Astrocyte (in vitro differentiated cells and primary cell): ENCODE results near the gene GALNT18. TPM values are rescaled to one million over a fixed set of nuclear protein-coding genes. Genes with fewer than 3 reads are reported as not detected.

Experiments used
- DNase-seq: peaks from one replicate; pipeline ENCODE4 v3.0.0-alpha.2; 2010; ENCODE audit warnings: low read depth
- FAIRE-seq: peaks from 2 replicates; lab custom pipeline; 2011; peaks lifted over from hg19 to GRCh38; lab: Jason Lieb, UNC
- H2AFZ ChIP-seq: 2 replicates; pipeline ENCODE4 v1.6.0; 2012; ENCODE audit warnings: low read depth, low read length, inconsistent platforms
- H3K27ac ChIP-seq: 2 replicates; pipeline ENCODE4 v1.5.1; 2011; ENCODE audit warnings: low read depth, low read length, inconsistent platforms
- H3K27me3 ChIP-seq: 2 replicates; pipeline ENCODE4 v1.6.0; 2011; ENCODE audit warnings: low read length, inconsistent platforms; ENCODE audit not compliant: insufficient read depth
- H3K36me3 ChIP-seq: 2 replicates; pipeline ENCODE4 v1.5.1; 2011; ENCODE audit warnings: low read length, inconsistent platforms; ENCODE audit not compliant: insufficient read depth
- H3K4me1 ChIP-seq: 2 replicates; pipeline ENCODE4 v1.5.1; 2011; ENCODE audit warnings: low read length, inconsistent platforms; ENCODE audit not compliant: insufficient read depth
- H3K4me2 ChIP-seq: 2 replicates; pipeline ENCODE4 v1.6.0; 2012; ENCODE audit warnings: low read length, inconsistent platforms
- H3K4me3 ChIP-seq: 2 replicates; pipeline ENCODE4 v1.5.1; 2011; ENCODE audit warnings: low read depth, mild to moderate bottlenecking, low read length, inconsistent platforms; ENCODE audit not compliant: insufficient read depth
- H3K79me2 ChIP-seq: 2 replicates; pipeline ENCODE4 v1.6.0; 2012; ENCODE audit warnings: mild to moderate bottlenecking, low read length, inconsistent platforms; ENCODE audit not compliant: insufficient read depth
- H3K9ac ChIP-seq: 2 replicates; pipeline ENCODE4 v1.6.0; 2012; ENCODE audit warnings: mild to moderate bottlenecking, low read length, inconsistent platforms
- H3K9me3 ChIP-seq: 2 replicates; pipeline ENCODE4 v1.5.1; 2012; ENCODE audit warnings: low read depth, mild to moderate bottlenecking, low read length, inconsistent platforms; ENCODE audit not compliant: insufficient read depth
- H4K20me1 ChIP-seq: 2 replicates; pipeline ENCODE4 v1.6.0; 2012; ENCODE audit warnings: low read length, inconsistent platforms; ENCODE audit not compliant: insufficient read depth
- H3K27ac Mint-ChIP-seq: one replicate; pipeline ENCODE4 v1.8.0; 2021; ENCODE audit warnings: mild to moderate bottlenecking, mixed read lengths; ENCODE audit not compliant: unreplicated experiment
- H3K27me3 Mint-ChIP-seq: one replicate; pipeline ENCODE4 v1.8.0; 2021; ENCODE audit warnings: low read depth, mixed read lengths; ENCODE audit not compliant: unreplicated experiment
- H3K36me3 Mint-ChIP-seq: one replicate; pipeline ENCODE4 v1.8.0; 2021; ENCODE audit warnings: low read depth, mixed read lengths; ENCODE audit not compliant: unreplicated experiment
- H3K4me1 Mint-ChIP-seq: one replicate; pipeline ENCODE4 v1.8.0; 2021; ENCODE audit warnings: low read depth, mixed read lengths; ENCODE audit not compliant: unreplicated experiment
- H3K4me3 Mint-ChIP-seq: one replicate; pipeline ENCODE4 v1.8.0; 2021; ENCODE audit warnings: mild to moderate bottlenecking, moderate library complexity, mixed read lengths; ENCODE audit not compliant: unreplicated experiment
- H3K9me3 Mint-ChIP-seq: one replicate; pipeline ENCODE4 v1.8.0; 2021; ENCODE audit warnings: mild to moderate bottlenecking, mixed read lengths; ENCODE audit not compliant: unreplicated experiment
- EZH2 ChIP-seq: IDR thresholded peaks from 2 replicates; pipeline ENCODE4 v1.6.1; 2012; ENCODE audit warnings: mild to moderate bottlenecking, low read length, inconsistent platforms; ENCODE audit not compliant: insufficient read depth
- total RNA-seq: library from RNA; stranded (reverse); gene quantifications from 2 replicates; pipeline ENCODE4 v1.2.1, GENCODE V29; 2021
- TF ChIP-seq, protein P1 (sequence below): IDR thresholded peaks from 2 replicates; pipeline ENCODE4 v1.5.1; 2011; ENCODE audit warnings: low read depth, mild to moderate bottlenecking, inconsistent platforms, low read length, moderate library complexity; ENCODE audit not compliant: insufficient read depth

GALNT18 gene
- total RNA-seq, 1 donor from 2014 or later: 6.5 TPM

DNA sequence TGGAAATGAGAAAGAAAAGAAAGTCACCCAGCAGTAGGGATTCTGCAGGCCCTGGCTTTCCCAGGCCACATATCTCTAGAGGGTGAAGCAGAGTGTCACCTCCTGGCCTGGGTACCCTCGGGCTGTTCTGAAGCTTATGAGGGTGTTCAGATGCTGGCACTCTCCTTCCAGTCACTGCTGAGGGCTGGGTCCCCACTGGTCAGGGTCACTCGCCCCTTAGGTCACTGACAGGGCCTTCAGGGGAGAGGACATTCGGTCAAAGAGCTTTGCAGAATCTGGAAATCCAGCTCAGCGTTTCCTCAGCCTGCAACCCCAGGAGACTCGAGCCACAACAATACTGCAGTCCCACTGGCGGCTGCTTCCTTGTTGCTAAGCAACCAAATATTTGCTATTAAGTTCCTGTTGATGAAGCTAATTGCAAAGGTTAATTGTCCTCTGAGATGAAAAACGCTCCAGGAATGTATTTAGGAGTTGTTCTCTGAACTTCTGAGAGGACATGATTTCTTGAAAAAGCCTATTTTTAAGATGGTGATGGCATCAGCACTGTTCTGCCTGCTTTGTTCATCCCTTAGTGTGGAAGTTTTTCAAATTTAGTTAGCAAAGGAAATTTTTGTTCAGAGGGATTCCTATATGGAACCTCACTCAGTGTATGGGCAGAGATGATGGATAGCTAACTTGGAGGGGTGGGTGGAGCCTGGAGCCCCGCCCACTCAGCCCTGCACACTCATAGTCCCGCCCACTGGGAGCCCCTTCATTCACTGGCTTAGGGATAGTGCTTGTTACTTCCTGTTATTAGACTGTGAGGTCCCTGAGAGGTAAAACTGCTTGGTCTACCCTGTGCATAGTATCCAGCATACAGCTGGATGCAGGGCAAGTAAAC lies 378.0 kb downstream of the GALNT18 start:
- Mint-ChIP-seq H3K9me3 (peaks cover 5% of the 10 kb centered on the region), H3K4me3 (no peak overlapping the region), H3K27me3 (peaks cover 23% of the 10 kb centered on the region), H3K27ac (peak overlapping the region; percentile 41), H3K4me1 (peaks cover 8% of the 10 kb centered on the region), H3K36me3 (no peaks in the 10 kb centered on the region)
- Histone ChIP-seq H3K79me2 (no peaks in the 10 kb centered on the region), H3K9me3 (no peaks in the 10 kb centered on the region), H3K27me3 (no peaks in the 10 kb centered on the region), H3K4me2 (no peak overlapping the region), H3K4me3 (no peak overlapping the region), H3K4me1 (no peaks in the 10 kb centered on the region), H2AFZ (no peak overlapping the region), H4K20me1 (no peaks in the 10 kb centered on the region), H3K27ac (no peak overlapping the region), H3K36me3 (no peaks in the 10 kb centered on the region), H3K9ac (no peak overlapping the region)
- TF ChIP-seq, protein P1, sequence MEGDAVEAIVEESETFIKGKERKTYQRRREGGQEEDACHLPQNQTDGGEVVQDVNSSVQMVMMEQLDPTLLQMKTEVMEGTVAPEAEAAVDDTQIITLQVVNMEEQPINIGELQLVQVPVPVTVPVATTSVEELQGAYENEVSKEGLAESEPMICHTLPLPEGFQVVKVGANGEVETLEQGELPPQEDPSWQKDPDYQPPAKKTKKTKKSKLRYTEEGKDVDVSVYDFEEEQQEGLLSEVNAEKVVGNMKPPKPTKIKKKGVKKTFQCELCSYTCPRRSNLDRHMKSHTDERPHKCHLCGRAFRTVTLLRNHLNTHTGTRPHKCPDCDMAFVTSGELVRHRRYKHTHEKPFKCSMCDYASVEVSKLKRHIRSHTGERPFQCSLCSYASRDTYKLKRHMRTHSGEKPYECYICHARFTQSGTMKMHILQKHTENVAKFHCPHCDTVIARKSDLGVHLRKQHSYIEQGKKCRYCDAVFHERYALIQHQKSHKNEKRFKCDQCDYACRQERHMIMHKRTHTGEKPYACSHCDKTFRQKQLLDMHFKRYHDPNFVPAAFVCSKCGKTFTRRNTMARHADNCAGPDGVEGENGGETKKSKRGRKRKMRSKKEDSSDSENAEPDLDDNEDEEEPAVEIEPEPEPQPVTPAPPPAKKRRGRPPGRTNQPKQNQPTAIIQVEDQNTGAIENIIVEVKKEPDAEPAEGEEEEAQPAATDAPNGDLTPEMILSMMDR: no peak
- no peak for TF ChIP-seq EZH2
- FAIRE-seq (no peak), DNase-seq (no peak)

- H3K36me3 ChIP-seq: no peaks in the 10 kb centered on the region
- Mint-ChIP-seq H3K4me1 (peaks cover 8% of the 10 kb centered on the region), H3K36me3 (no peaks in the 10 kb centered on the region), H3K9me3 (peaks cover 5% of the 10 kb centered on the region), H3K27ac (no peak overlapping the region), H3K4me3 (no peak overlapping the region), H3K27me3 (peaks cover 23% of the 10 kb centered on the region)
- TF ChIP-seq EZH2: no peak
- TF ChIP-seq, protein P1: no peak
- no peak overlapping the region for H3K4me2 ChIP-seq
- H3K4me1 ChIP-seq: no peaks in the 10 kb centered on the region
- H3K9ac ChIP-seq: no peak overlapping the region
- no peaks in the 10 kb centered on the region for H4K20me1 ChIP-seq
- no peak overlapping the region for H3K4me3 ChIP-seq
- no peaks in the 10 kb centered on the region for H3K79me2 ChIP-seq
- FAIRE-seq (no peak), DNase-seq (no peak)
- H3K9me3 ChIP-seq: no peaks in the 10 kb centered on the region
- H3K27ac ChIP-seq: no peak overlapping the region
- no peaks in the 10 kb centered on the region for H3K27me3 ChIP-seq
- H2AFZ ChIP-seq: no peak overlapping the region
Observed at GRCh38 chr11:11243209-11243589, 378.6 kb downstream of the GALNT18 start.

GRCh38 chr11:11241284-11241683 lies 380.5 kb downstream of the GALNT18 start:
- Histone ChIP-seq H3K9ac (no peak overlapping the region), H4K20me1 (no peaks in the 10 kb centered on the region), H2AFZ (no peak overlapping the region), H3K27me3 (no peaks in the 10 kb centered on the region), H3K4me1 (no peaks in the 10 kb centered on the region), H3K36me3 (no peaks in the 10 kb centered on the region), H3K4me3 (no peak overlapping the region), H3K79me2 (no peaks in the 10 kb centered on the region), H3K4me2 (no peak overlapping the region), H3K27ac (no peak overlapping the region), H3K9me3 (no peaks in the 10 kb centered on the region)
- H3K27me3 Mint-ChIP-seq: peaks cover 8% of the 10 kb centered on the region
- TF ChIP-seq EZH2: no peak
- TF ChIP-seq, protein P1: no peak
- no peak for DNase-seq
- no peak for FAIRE-seq
- H3K27ac Mint-ChIP-seq: no peak overlapping the region
- H3K4me1 Mint-ChIP-seq: peaks cover 8% of the 10 kb centered on the region
- no peak overlapping the region for H3K4me3 Mint-ChIP-seq
- no peaks in the 10 kb centered on the region for H3K36me3 Mint-ChIP-seq
- H3K9me3 Mint-ChIP-seq: peaks cover under 1% of the 10 kb centered on the region
